NB4 (cell line): ENCODE data around the gene MSANTD4.

Experiments used
- MYC ChIP-seq: IDR thresholded peaks from 2 replicates; pipeline ENCODE4 v1.6.1; 2011; ENCODE audit warnings: low read depth, low read length
- POLR2A ChIP-seq: IDR thresholded peaks from 2 replicates; pipeline ENCODE4 v1.6.1; 2011; ENCODE audit warnings: mild to moderate bottlenecking; ENCODE audit not compliant: insufficient read length; ENCODE audit errors: extremely low read depth
- TF ChIP-seq, protein P1 (sequence below): IDR thresholded peaks from 2 replicates; pipeline ENCODE4 v1.6.1; 2011; ENCODE audit warnings: low read depth, low read length
- TF ChIP-seq, protein P2 (sequence below): IDR thresholded peaks from one replicate; pipeline ENCODE4 v1.5.1; 2012; ENCODE audit warnings: low read depth, low read length

- TF ChIP-seq, protein P1, sequence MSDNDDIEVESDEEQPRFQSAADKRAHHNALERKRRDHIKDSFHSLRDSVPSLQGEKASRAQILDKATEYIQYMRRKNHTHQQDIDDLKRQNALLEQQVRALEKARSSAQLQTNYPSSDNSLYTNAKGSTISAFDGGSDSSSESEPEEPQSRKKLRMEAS = no peak
- TF ChIP-seq, protein P2, sequence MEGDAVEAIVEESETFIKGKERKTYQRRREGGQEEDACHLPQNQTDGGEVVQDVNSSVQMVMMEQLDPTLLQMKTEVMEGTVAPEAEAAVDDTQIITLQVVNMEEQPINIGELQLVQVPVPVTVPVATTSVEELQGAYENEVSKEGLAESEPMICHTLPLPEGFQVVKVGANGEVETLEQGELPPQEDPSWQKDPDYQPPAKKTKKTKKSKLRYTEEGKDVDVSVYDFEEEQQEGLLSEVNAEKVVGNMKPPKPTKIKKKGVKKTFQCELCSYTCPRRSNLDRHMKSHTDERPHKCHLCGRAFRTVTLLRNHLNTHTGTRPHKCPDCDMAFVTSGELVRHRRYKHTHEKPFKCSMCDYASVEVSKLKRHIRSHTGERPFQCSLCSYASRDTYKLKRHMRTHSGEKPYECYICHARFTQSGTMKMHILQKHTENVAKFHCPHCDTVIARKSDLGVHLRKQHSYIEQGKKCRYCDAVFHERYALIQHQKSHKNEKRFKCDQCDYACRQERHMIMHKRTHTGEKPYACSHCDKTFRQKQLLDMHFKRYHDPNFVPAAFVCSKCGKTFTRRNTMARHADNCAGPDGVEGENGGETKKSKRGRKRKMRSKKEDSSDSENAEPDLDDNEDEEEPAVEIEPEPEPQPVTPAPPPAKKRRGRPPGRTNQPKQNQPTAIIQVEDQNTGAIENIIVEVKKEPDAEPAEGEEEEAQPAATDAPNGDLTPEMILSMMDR = no peak
- TF ChIP-seq POLR2A (no peak), MYC (no peak)
These were observed 37.6 kb upstream of the MSANTD4 start for GRCh38 chr11:106059617-106060016.
